Adipocyte (in vitro differentiated cells): ENCODE measurements around the gene XPR1.
"Not testable (repeated sequence)": the region's sequence is repeated elsewhere in the genome, so short reads cannot be mapped to it uniquely, and the experiment has no call there.

Experiments
- DNase-seq: peaks from one replicate; pipeline ENCODE4 v3.0.0-alpha.2; 2015; ENCODE audit warnings: low read depth
- H3K27me3 ChIP-seq: replicated peaks from 2 replicates; pipeline ENCODE4 v1.7.0; 2013; ENCODE audit warnings: mild to moderate bottlenecking, low read length, moderate library complexity; ENCODE audit not compliant: control insufficient read depth, insufficient read depth
- H3K36me3 ChIP-seq: 2 replicates; pipeline ENCODE4 v1.7.0; 2013; ENCODE audit warnings: low read length, mild to moderate bottlenecking, moderate library complexity; ENCODE audit not compliant: control insufficient read depth, insufficient read depth, severe bottlenecking
- H3K4me1 ChIP-seq: 2 replicates; pipeline ENCODE4 v1.7.0; 2013; ENCODE audit warnings: mild to moderate bottlenecking, low read length, moderate library complexity; ENCODE audit not compliant: control insufficient read depth, insufficient read depth
- H3K4me3 ChIP-seq: 2 replicates; pipeline ENCODE4 v1.7.0; 2013; ENCODE audit warnings: mild to moderate bottlenecking, low read length, moderate library complexity
- H3K9ac ChIP-seq: 2 replicates; pipeline ENCODE4 v1.7.0; 2013; ENCODE audit warnings: mild to moderate bottlenecking, low read length, moderate library complexity
- H3K9me3 ChIP-seq: 2 replicates; pipeline ENCODE4 v1.7.0; 2013; ENCODE audit warnings: mild to moderate bottlenecking, low read length, moderate library complexity; ENCODE audit not compliant: control insufficient read depth

The XPR1 gene

GRCh38 chr1:180646547-180646946 is 14.7 kb downstream of the XPR1 start:
- H3K27me3 ChIP-seq, result no peaks in the 10 kb centered on the region
- no peak for DNase-seq
- H3K9me3 ChIP-seq, result no peaks in the 10 kb centered on the region
- H3K4me1 ChIP-seq, result peaks cover 9% of the 10 kb centered on the region
- H3K9ac ChIP-seq, result no peak overlapping the region
- no peak overlapping the region for H3K4me3 ChIP-seq
- H3K36me3 ChIP-seq, result no peaks in the 10 kb centered on the region

- H3K4me1 ChIP-seq, result no peaks in the 10 kb centered on the region
- H3K27me3 ChIP-seq, result no peaks in the 10 kb centered on the region
- peak; percentile 45 for DNase-seq
- H3K4me3 ChIP-seq, result no peak overlapping the region
- no peak overlapping the region for H3K9ac ChIP-seq
- H3K36me3 ChIP-seq, result no peaks in the 10 kb centered on the region
- peaks cover 3% of the 10 kb centered on the region for H3K9me3 ChIP-seq
These were observed 21.0 kb downstream of the XPR1 start for GRCh38 chr1:180652792-180653191.

- Histone ChIP-seq H3K9ac (no peak overlapping the region), H3K36me3 (no peaks in the 10 kb centered on the region), H3K27me3 (no peaks in the 10 kb centered on the region), H3K4me1 (no peaks in the 10 kb centered on the region), H3K4me3 (no peak overlapping the region), H3K9me3 (peaks cover 18% of the 10 kb centered on the region)
- DNase-seq, result no peak
These were observed 30.9 kb downstream of the XPR1 start for GRCh38 chr1:180662709-180663108.

- H3K27me3 ChIP-seq, result no peaks in the 10 kb centered on the region
- H3K36me3 ChIP-seq, result no peaks in the 10 kb centered on the region
- no peak overlapping the region for H3K4me3 ChIP-seq
- H3K9me3 ChIP-seq, result peaks cover 17% of the 10 kb centered on the region
- H3K4me1 ChIP-seq, result no peaks in the 10 kb centered on the region
- DNase-seq, result no peak
- no peak overlapping the region for H3K9ac ChIP-seq
These were observed 38.9 kb downstream of the XPR1 start for GRCh38 chr1:180670681-180671080.

GRCh38 chr1:180672105-180672504 is 40.3 kb downstream of the XPR1 start:
- peak; percentile 23 for DNase-seq
- Histone ChIP-seq H3K36me3 (no peaks in the 10 kb centered on the region), H3K27me3 (no peaks in the 10 kb centered on the region), H3K9me3 (peaks cover 15% of the 10 kb centered on the region), H3K4me3 (no peak overlapping the region), H3K4me1 (no peaks in the 10 kb centered on the region), H3K9ac (no peak overlapping the region)

GRCh38 chr1:180672505-180672904 is 40.7 kb downstream of the XPR1 start:
- H3K36me3 ChIP-seq, result no peaks in the 10 kb centered on the region
- H3K4me1 ChIP-seq, result no peaks in the 10 kb centered on the region
- peaks cover 15% of the 10 kb centered on the region for H3K9me3 ChIP-seq

GRCh38 chr1:180674603-180675530 is 43.0 kb downstream of the XPR1 start:
- H3K36me3 ChIP-seq, result no peaks in the 10 kb centered on the region
- no peak overlapping the region for H3K4me3 ChIP-seq
- H3K27me3 ChIP-seq, result no peaks in the 10 kb centered on the region
- H3K9me3 ChIP-seq, result peaks cover 14% of the 10 kb centered on the region
- DNase-seq, result peak; percentile 48
- no peak overlapping the region for H3K9ac ChIP-seq
- no peaks in the 10 kb centered on the region for H3K4me1 ChIP-seq

More at GRCh38 chr1:180672505-180672904, 40.7 kb downstream of the XPR1 start:
- Histone ChIP-seq H3K27me3 (no peaks in the 10 kb centered on the region), H3K4me3 (no peak overlapping the region), H3K9ac (no peak overlapping the region)
- no peak for DNase-seq

- peaks cover 7% of the 10 kb centered on the region for H3K9me3 ChIP-seq
- H3K4me1 ChIP-seq, result no peaks in the 10 kb centered on the region
- H3K27me3 ChIP-seq, result no peaks in the 10 kb centered on the region
- H3K9ac ChIP-seq, result no peak overlapping the region
- H3K4me3 ChIP-seq, result no peak overlapping the region
- DNase-seq, result peak; percentile 10
- no peaks in the 10 kb centered on the region for H3K36me3 ChIP-seq
These were observed 43.8 kb downstream of the XPR1 start for GRCh38 chr1:180675586-180675985.

GRCh38 chr1:180680558-180681144 is 48.8 kb downstream of the XPR1 start:
- no peaks in the 10 kb centered on the region for H3K9me3 ChIP-seq
- no peak overlapping the region for H3K4me3 ChIP-seq
- no peak overlapping the region for H3K9ac ChIP-seq
- H3K36me3 ChIP-seq, result no peaks in the 10 kb centered on the region
- DNase-seq, result no peak
- no peaks in the 10 kb centered on the region for H3K4me1 ChIP-seq
- H3K27me3 ChIP-seq, result no peaks in the 10 kb centered on the region

- not testable (repeated sequence) for H3K4me1 ChIP-seq, H3K4me3 ChIP-seq, H3K9me3 ChIP-seq, H3K9ac ChIP-seq, H3K36me3 ChIP-seq, DNase-seq, H3K27me3 ChIP-seq
These were observed 51.3 kb downstream of the XPR1 start for GRCh38 chr1:180683117-180683516.

GRCh38 chr1:180691322-180691913 is 59.6 kb downstream of the XPR1 start:
- H3K36me3 ChIP-seq, result no peaks in the 10 kb centered on the region
- no peak overlapping the region for H3K9ac ChIP-seq
- H3K4me3 ChIP-seq, result no peak overlapping the region
- DNase-seq, result peak; percentile 14
- no peaks in the 10 kb centered on the region for H3K9me3 ChIP-seq
- H3K4me1 ChIP-seq, result no peaks in the 10 kb centered on the region
- no peaks in the 10 kb centered on the region for H3K27me3 ChIP-seq
